GM18858 (cell line): ENCODE measurements around the gene PMAIP1.
"Not testable (repeated sequence)": the region's sequence is repeated elsewhere in the genome, so short reads cannot be mapped to it uniquely, and the experiment has no call there.

Experiments
- ATAC-seq: cut with Tn5 transposase; IDR thresholded peaks from one replicate; pipeline ENCODE4 v1.9.1; 2021; ENCODE audit not compliant: unreplicated experiment

The PMAIP1 gene

GRCh38 chr18:59899298-59900221 is at the start of gene PMAIP1:
TSS of gene PMAIP1 (plus strand) at chr18:59899996. CDS start at chr18:59900178, 182 bp downstream.
- ATAC-seq, result peak; percentile 38

GRCh38 chr18:59851784-59852399 is 47.9 kb upstream of the PMAIP1 start:
- ATAC-seq, result no peak

- ATAC-seq, result no peak
Measured at GRCh38 chr18:59852548-59852947, 47.2 kb upstream of the PMAIP1 start.

- no peak for ATAC-seq
Measured at GRCh38 chr18:59853380-59853779, 46.4 kb upstream of the PMAIP1 start.

- ATAC-seq, result not testable (repeated sequence)
Measured at GRCh38 chr18:59853988-59854387, 45.8 kb upstream of the PMAIP1 start.

- no peak for ATAC-seq
Measured at GRCh38 chr18:59861009-59861408, 38.8 kb upstream of the PMAIP1 start.

- peak; percentile 84 for ATAC-seq
Measured at GRCh38 chr18:59861963-59862819, 37.6 kb upstream of the PMAIP1 start.

- no peak for ATAC-seq
Measured at GRCh38 chr18:59865241-59865986, 34.4 kb upstream of the PMAIP1 start.

- no peak for ATAC-seq
Measured at GRCh38 chr18:59866551-59867269, 33.1 kb upstream of the PMAIP1 start.

- no peak for ATAC-seq
Measured at GRCh38 chr18:59867337-59868104, 32.3 kb upstream of the PMAIP1 start.

- no peak for ATAC-seq
Measured at GRCh38 chr18:59870623-59871130, 29.1 kb upstream of the PMAIP1 start.

GRCh38 chr18:59871711-59872362 is 28.0 kb upstream of the PMAIP1 start:
- no peak for ATAC-seq

- ATAC-seq, result no peak
Measured at GRCh38 chr18:59873641-59874040, 26.2 kb upstream of the PMAIP1 start.

GRCh38 chr18:59874166-59874565 is 25.6 kb upstream of the PMAIP1 start:
- no peak for ATAC-seq

GRCh38 chr18:59876310-59876626 is 23.5 kb upstream of the PMAIP1 start:
- peak; percentile 67 for ATAC-seq

- ATAC-seq, result no peak
Measured at GRCh38 chr18:59877361-59877760, 22.4 kb upstream of the PMAIP1 start.

- ATAC-seq, result peak; percentile 62
Measured at GRCh38 chr18:59878644-59879043, 21.2 kb upstream of the PMAIP1 start.
